Thyroid gland (tissue), 4 donors: ENCODE results near the gene AKT1S1. TPM values are rescaled to one million over a fixed set of nuclear protein-coding genes. Genes with fewer than 3 reads are reported as not detected.

ENCODE experiments used
- DNase-seq, 2 donors: peaks; one replicate each; pipeline ENCODE4 v3.0.0-alpha.2; 2019
- H3K27ac ChIP-seq, 3 donors: fragments of 200-600 bp; sonication (generic); 1 replicate in 2 of 3; 2 replicates in 1 of 3; pipeline ENCODE4 v1.5.1; 2016 to 2019; ENCODE audit warnings: mild to moderate bottlenecking in 1 of 3, moderate library complexity in 1 of 3
- H3K27me3 ChIP-seq: fragments of 200-600 bp; sonication (generic); one replicate; pipeline ENCODE4 v1.5.1; 2019
- H3K36me3 ChIP-seq, 2 donors: fragments of 200-600 bp; sonication (generic); one replicate each; pipeline ENCODE4 v1.5.1; 2016 to 2019
- H3K4me1 ChIP-seq, 2 donors: fragments of 200-600 bp; sonication (generic); one replicate each; pipeline ENCODE4 v1.5.1; 2017 to 2019
- H3K4me3 ChIP-seq, 3 donors: fragments of 200-600 bp; sonication (generic); replicated peaks in 1 of 3; 1 replicate in 2 of 3; 2 replicates in 1 of 3; pipeline ENCODE4 v1.5.1; 2016; ENCODE audit warnings: mild to moderate bottlenecking in 1 of 3
- H3K9me3 ChIP-seq: fragments of 200-600 bp; sonication (generic); one replicate; pipeline ENCODE4 v1.5.1; 2017
- POLR2A ChIP-seq, 2 donors: fragments of 450-650 bp; IDR thresholded peaks; one replicate each; pipeline ENCODE4 v1.6.1; 2017; ENCODE audit warnings: antibody characterized with exemption in 2 of 2, mild to moderate bottlenecking in 2 of 2, moderate library complexity in 1 of 2
- WGBS, 2 donors: methylation state at CpG; one replicate each; pipeline ENCODE4 v1.1.5; 2017; 5-methylcytosine and 5-hydroxymethylcytosine counted together
- intact Hi-C: fragments of 100-400 bp; cut with DNase I; formaldehyde crosslinking; loops from one replicate; pipeline ENCODE4 v1.15.1; 2023
- total RNA-seq, 4 donors: library from RNA; depleted of rRNA; stranded (reverse); fragments of >200 nt; gene quantifications; one replicate each; pipeline ENCODE4 v1.2.3, GENCODE V29; 2016
- TF ChIP-seq, protein P1 (sequence below), 6 experiments: fragments of 200-600 bp in 3 of 6; fragments of 450-650 bp in 3 of 6; sonication (generic) in 3 of 6; IDR thresholded peaks; one replicate each; pipeline ENCODE4 v1.5.1; 2016 to 2019; ENCODE audit warnings: antibody characterized with exemption in 6 of 6, mild to moderate bottlenecking in 2 of 6, inconsistent platforms in 1 of 6, moderate library complexity in 1 of 6

Gene AKT1S1
- total RNA-seq, 4 donors from 2014 or later = 16.7 to 26.0 (median 21.5) TPM

DNA sequence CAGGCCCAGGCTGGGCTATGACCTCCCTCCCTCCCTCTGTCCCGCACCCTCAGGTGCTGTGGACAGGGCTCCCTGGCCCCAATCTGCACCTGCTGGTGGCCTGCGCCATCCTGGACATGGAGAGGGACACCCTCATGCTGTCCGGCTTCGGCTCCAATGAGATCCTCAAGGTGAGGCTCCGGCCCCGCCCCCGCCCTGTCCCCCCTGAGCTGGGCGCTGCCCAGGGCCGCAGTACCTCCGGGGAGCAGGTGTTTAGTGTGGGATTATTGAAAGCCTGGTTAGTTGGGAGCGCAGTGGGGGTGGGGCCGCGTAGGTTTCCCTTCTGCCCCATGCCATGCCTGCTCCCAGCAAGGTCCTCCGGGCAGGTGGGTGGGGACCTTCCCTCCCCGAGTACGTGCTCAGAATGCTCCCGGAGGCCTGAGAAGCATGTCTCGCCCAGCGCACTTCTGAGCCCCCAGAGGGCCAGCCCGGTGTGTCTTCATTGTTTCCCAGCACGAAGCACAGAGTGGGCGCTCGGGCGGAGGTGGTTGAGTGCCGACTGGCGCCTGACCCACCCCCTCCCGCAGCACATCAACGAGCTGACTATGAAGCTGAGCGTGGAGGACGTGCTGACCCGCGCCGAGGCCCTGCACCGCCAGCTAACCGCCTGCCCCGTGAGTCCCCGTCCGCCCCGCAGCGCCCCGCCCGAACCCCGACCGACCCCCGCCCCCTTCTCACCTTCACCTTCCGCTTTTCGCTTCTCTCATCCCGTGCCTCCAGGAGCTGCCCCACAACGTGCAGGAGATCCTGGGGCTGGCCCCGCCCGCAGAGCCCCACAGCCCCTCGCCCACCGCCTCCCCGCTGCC is 10.7 kb upstream of the AKT1S1 start:
- H3K27ac ChIP-seq = no peak overlapping the region
- 83 to 84% methylated on average over 20 to 41 of the region's 54 CpGs for WGBS, 2 donors
- no peaks in the 10 kb centered on the region for H3K27me3 ChIP-seq
- no peak overlapping the region for H3K4me3 ChIP-seq
- intact Hi-C loops = no loop called here
- peaks cover 25 to 32% of the 10 kb centered on the region in 2 donors for H3K36me3 ChIP-seq
- DNase-seq = no peak
- no peak for TF ChIP-seq POLR2A (IDR thresholded peaks at IDR 0.05)
- TF ChIP-seq, protein P1, sequence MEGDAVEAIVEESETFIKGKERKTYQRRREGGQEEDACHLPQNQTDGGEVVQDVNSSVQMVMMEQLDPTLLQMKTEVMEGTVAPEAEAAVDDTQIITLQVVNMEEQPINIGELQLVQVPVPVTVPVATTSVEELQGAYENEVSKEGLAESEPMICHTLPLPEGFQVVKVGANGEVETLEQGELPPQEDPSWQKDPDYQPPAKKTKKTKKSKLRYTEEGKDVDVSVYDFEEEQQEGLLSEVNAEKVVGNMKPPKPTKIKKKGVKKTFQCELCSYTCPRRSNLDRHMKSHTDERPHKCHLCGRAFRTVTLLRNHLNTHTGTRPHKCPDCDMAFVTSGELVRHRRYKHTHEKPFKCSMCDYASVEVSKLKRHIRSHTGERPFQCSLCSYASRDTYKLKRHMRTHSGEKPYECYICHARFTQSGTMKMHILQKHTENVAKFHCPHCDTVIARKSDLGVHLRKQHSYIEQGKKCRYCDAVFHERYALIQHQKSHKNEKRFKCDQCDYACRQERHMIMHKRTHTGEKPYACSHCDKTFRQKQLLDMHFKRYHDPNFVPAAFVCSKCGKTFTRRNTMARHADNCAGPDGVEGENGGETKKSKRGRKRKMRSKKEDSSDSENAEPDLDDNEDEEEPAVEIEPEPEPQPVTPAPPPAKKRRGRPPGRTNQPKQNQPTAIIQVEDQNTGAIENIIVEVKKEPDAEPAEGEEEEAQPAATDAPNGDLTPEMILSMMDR (IDR thresholded peaks at IDR 0.05) = no peak
- no peaks in the 10 kb centered on the region for H3K9me3 ChIP-seq
- peaks cover 5 to 12% of the 10 kb centered on the region in 2 donors for H3K4me1 ChIP-seq

- TF ChIP-seq POLR2A (IDR thresholded peaks at IDR 0.05) = no peak
- TF ChIP-seq, protein P1 (IDR thresholded peaks at IDR 0.05) = no peak
- Histone ChIP-seq H3K4me3 (no peak overlapping the region), H3K27me3 (no peaks in the 10 kb centered on the region), H3K27ac (no peak overlapping the region), H3K36me3 (peaks cover 33 to 40% of the 10 kb centered on the region in 2 donors), H3K9me3 (no peaks in the 10 kb centered on the region), H3K4me1 (peaks cover 5 to 12% of the 10 kb centered on the region in 2 donors)
- intact Hi-C loops = no loop called here
- no peak for DNase-seq
- WGBS, 2 donors = 74 to 88% methylated on average over 9 to 23 of the region's 23 CpGs
These were observed 10.0 kb upstream of the AKT1S1 start for GRCh38 chr19:49887037-49887664.

GRCh38 chr19:49884760-49885159 is 7.6 kb upstream of the AKT1S1 start:
- H3K36me3 ChIP-seq = peaks cover 54 to 63% of the 10 kb centered on the region in 2 donors
- WGBS, 2 donors = 88 to 100% methylated on average over 3 of the region's 3 CpGs
- H3K4me1 ChIP-seq = peaks cover 0 to 3% of the 10 kb centered on the region in 2 donors
- H3K27ac ChIP-seq = no peak overlapping the region
- intact Hi-C loops = no loop called here
- no peak overlapping the region for H3K4me3 ChIP-seq
- no peaks in the 10 kb centered on the region for H3K27me3 ChIP-seq
- no peak for TF ChIP-seq POLR2A (IDR thresholded peaks at IDR 0.05)
- TF ChIP-seq, protein P1 (IDR thresholded peaks at IDR 0.05) = no peak
- no peak for DNase-seq
- no peaks in the 10 kb centered on the region for H3K9me3 ChIP-seq

DNA sequence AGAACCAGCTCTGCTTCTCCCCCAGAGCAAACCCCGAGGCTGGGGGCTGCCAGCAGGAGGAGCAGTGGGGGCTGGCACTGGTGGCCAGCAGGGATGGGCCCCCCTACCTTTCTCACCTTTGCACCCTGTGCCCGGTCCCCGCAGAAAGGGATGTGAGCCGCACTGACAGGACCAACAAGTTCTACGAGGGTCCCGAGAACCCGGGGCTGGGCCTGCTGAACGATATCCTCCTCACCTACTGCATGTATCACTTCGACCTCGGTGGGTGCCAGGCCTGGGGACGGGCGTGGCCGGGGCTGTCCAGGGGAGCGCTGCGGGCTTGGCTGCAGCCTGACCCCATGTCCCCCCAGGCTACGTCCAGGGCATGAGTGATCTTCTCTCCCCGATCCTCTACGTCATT is 7.0 kb upstream of the AKT1S1 start:
- H3K4me1 ChIP-seq = no peaks in the 10 kb centered on the region
- 93 to 94% methylated on average over 8 to 18 of the region's 18 CpGs for WGBS, 2 donors
- no peak overlapping the region for H3K4me3 ChIP-seq
- no peak overlapping the region for H3K27ac ChIP-seq
- peaks cover 54 to 69% of the 10 kb centered on the region in 2 donors for H3K36me3 ChIP-seq
- intact Hi-C loops = no loop called here
- H3K27me3 ChIP-seq = no peaks in the 10 kb centered on the region
- TF ChIP-seq POLR2A (IDR thresholded peaks at IDR 0.05) = no peak
- TF ChIP-seq, protein P1 (IDR thresholded peaks at IDR 0.05) = no peak
- no peak for DNase-seq
- no peaks in the 10 kb centered on the region for H3K9me3 ChIP-seq

- TF ChIP-seq, protein P1 (IDR thresholded peaks at IDR 0.05) = no peak
- no peak for TF ChIP-seq POLR2A (IDR thresholded peaks at IDR 0.05)
- no peak for DNase-seq
- WGBS, 2 donors = 96 to 100% methylated on average over 5 of the region's 5 CpGs
- intact Hi-C loops = no loop called here
- H3K27ac ChIP-seq = no peak overlapping the region
- peaks cover 54 to 69% of the 10 kb centered on the region in 2 donors for H3K36me3 ChIP-seq
- peaks cover 4 to 7% of the 10 kb centered on the region in 2 donors for H3K4me1 ChIP-seq
- no peaks in the 10 kb centered on the region for H3K9me3 ChIP-seq
- H3K4me3 ChIP-seq = no peak overlapping the region
- no peaks in the 10 kb centered on the region for H3K27me3 ChIP-seq
These were observed 5.9 kb upstream of the AKT1S1 start for GRCh38 chr19:49883094-49883493.
